Liver (tissue), 3 donors: ENCODE results near the gene TSPAN17.

Experiments used
- ATF3 ChIP-seq: IDR thresholded peaks from 2 replicates; pipeline ENCODE4 v1.6.1; 2016; ENCODE audit warnings: antibody characterized with exemption
- CTCF ChIP-seq: fragments of 150-350 bp; IDR thresholded peaks from 2 replicates; pipeline ENCODE4 v1.5.1; 2017; ENCODE audit warnings: improper control_type of control experiment, low read depth, low read length; ENCODE audit not compliant: missing input control
- EGR1 ChIP-seq, 2 donors: IDR thresholded peaks; 2 replicates each; pipeline ENCODE4 v1.6.1; 2016 to 2018; ENCODE audit warnings: antibody characterized with exemption in 2 of 2, low read depth in 2 of 2
- FOXA1 ChIP-seq: IDR thresholded peaks from 2 replicates; pipeline ENCODE4 v1.6.1; 2016; ENCODE audit warnings: antibody characterized with exemption
- MAX ChIP-seq: IDR thresholded peaks from 2 replicates; pipeline ENCODE4 v1.6.1; 2016; ENCODE audit warnings: antibody characterized with exemption
- NR2F2 ChIP-seq: IDR thresholded peaks from 2 replicates; pipeline ENCODE4 v1.6.1; 2016; ENCODE audit warnings: antibody characterized with exemption
- RAD21 ChIP-seq, 2 donors: IDR thresholded peaks; 2 replicates each; pipeline ENCODE4 v1.6.1; 2016; ENCODE audit warnings: antibody characterized with exemption in 2 of 2, mild to moderate bottlenecking in 2 of 2
- TAF1 ChIP-seq: conservative IDR thresholded peaks from 2 replicates; pipeline ENCODE4 v1.6.1; 2016; ENCODE audit warnings: antibody characterized with exemption, mild to moderate bottlenecking
- donor health status: healthy.
- donor health status: healthy.

- TF ChIP-seq CTCF = no peak
- no peak for TF ChIP-seq MAX
- TF ChIP-seq EGR1 (IDR thresholded peaks at IDR 0.05; ENCODE audit: low read depth in 2 of 2) = no peak
- no peak for TF ChIP-seq FOXA1
- no peak for TF ChIP-seq RAD21 (IDR thresholded peaks at IDR 0.05)
- no peak for TF ChIP-seq TAF1
- TF ChIP-seq ATF3 = no peak
- no peak for TF ChIP-seq NR2F2
Observed at GRCh38 chr5:176640616-176641015, 6.7 kb upstream of the TSPAN17 start.
